K562 (cell line): ENCODE results near the gene MAP2K6. TPM values are rescaled to one million over a fixed set of nuclear protein-coding genes. Genes with fewer than 3 reads are reported as not detected.

Experiments used
- ATAC-seq: fragments of 200-7000 bp; cut with Tn5 transposase; 3 replicates; pipeline ENCODE4 v1.9.1; 2020; ENCODE audit warnings: moderate library complexity
- BruUV-seq: library from RNA; stranded (reverse); fragments of 400-500 nt; replicated peaks from 2 replicates; lab custom pipeline; 2021; lab: Mats Ljungman, UMichigan
- CTCF ChIA-PET: fragments of 300-600 bp; formaldehyde crosslinking; extraction: SDS; loops from one replicate; lab custom pipeline; 2021; ENCODE audit warnings: low intra/inter-chr PET ratio; lab: Yijun Ruan, JAX
- POLR2A ChIA-PET: fragments of 300-600, 350-650 bp; sonication (Branson Sonifier 250); formaldehyde crosslinking; extraction: SDS; loops from one replicate; lab custom pipeline; 2021; ENCODE audit warnings: antibody characterized with exemption, inconsistent platforms; lab: Yijun Ruan, JAX
- DNase-seq, 4 experiments: peaks; one replicate each; pipeline versions ENCODE4 v3.0.0 to v3.0.0-alpha.2; 2011 to 2018; ENCODE audit warnings: low spot score in 3 of 4, mixed read lengths in 3 of 4; ENCODE audit errors: extremely low read depth in 1 of 4
- FAIRE-seq: peaks from 2 replicates; lab custom pipeline; 2011; peaks lifted over from hg19 to GRCh38; lab: Jason Lieb, UNC
- H2AFZ ChIP-seq: 2 replicates; pipeline ENCODE4 v1.6.0; 2011; ENCODE audit warnings: low read depth, low read length, control low read depth, inconsistent platforms
- H3K27ac ChIP-seq: fragments of 200-600 bp; 3 replicates; pipeline ENCODE4 v1.8.0; 2011; ENCODE audit warnings: low read depth, mild to moderate bottlenecking, control low read depth, inconsistent platforms, low read length, moderate library complexity, mixed read lengths; ENCODE audit errors: extremely low read depth
- H3K27me3 ChIP-seq, 2 experiments: fragments of 300-600 bp in 1 of 2; 2 replicates in 1 of 2; 3 replicates in 1 of 2; pipeline versions ENCODE4 v1.6.0 to v1.8.0; 2011; ENCODE audit warnings: inconsistent platforms in 2 of 2, low read length in 2 of 2, mild to moderate bottlenecking in 1 of 2, mixed read lengths in 1 of 2, moderate library complexity in 1 of 2; ENCODE audit not compliant: control insufficient read depth in 2 of 2, insufficient read depth in 2 of 2
- H3K36me3 ChIP-seq: fragments of 300-600 bp; 3 replicates; pipeline ENCODE4 v1.8.0; 2011; ENCODE audit warnings: mild to moderate bottlenecking, low read length, inconsistent platforms; ENCODE audit not compliant: control insufficient read depth, insufficient read depth
- H3K4me1 ChIP-seq, 2 experiments: fragments of 200-600 bp in 1 of 2; replicated peaks in 1 of 2; 2 replicates in 1 of 2; 3 replicates in 1 of 2; pipeline versions ENCODE4 v1.5.1 to v1.8.0; 2011; ENCODE audit warnings: inconsistent platforms in 2 of 2, low read length in 2 of 2, mild to moderate bottlenecking in 1 of 2, mixed read lengths in 1 of 2, moderate library complexity in 1 of 2; ENCODE audit not compliant: control insufficient read depth in 2 of 2, insufficient read depth in 2 of 2
- H3K4me2 ChIP-seq: 2 replicates; pipeline ENCODE4 v1.6.1; 2011; ENCODE audit warnings: low read length, control low read depth, inconsistent platforms, mixed read lengths; ENCODE audit not compliant: insufficient read depth
- H3K4me3 ChIP-seq: fragments of 200-600 bp; sonication (generic), shearing (Covaris generic); 2 replicates; pipeline ENCODE4 v1.5.1; 2016; ENCODE audit warnings: control low read depth, inconsistent platforms
- H3K79me2 ChIP-seq: fragments of 200-600 bp; 3 replicates; pipeline ENCODE4 v1.8.0; 2011; ENCODE audit warnings: low read length, inconsistent platforms; ENCODE audit not compliant: control insufficient read depth, insufficient read depth
- H3K9ac ChIP-seq, 2 experiments: 2 replicates each; pipeline versions ENCODE4 v1.6.0 to v1.6.1; 2011; ENCODE audit warnings: low read depth in 2 of 2, low read length in 2 of 2, control low read depth in 1 of 2, inconsistent platforms in 1 of 2, mild to moderate bottlenecking in 1 of 2, mixed read lengths in 1 of 2; ENCODE audit not compliant: insufficient read depth in 1 of 2
- H3K9me1 ChIP-seq: one replicate; pipeline ENCODE4 v1.6.0; 2011; ENCODE audit warnings: inconsistent platforms, mild to moderate bottlenecking, low read length, moderate library complexity; ENCODE audit not compliant: control insufficient read depth, insufficient read depth
- H3K9me3 ChIP-seq: replicated peaks from 2 replicates; pipeline ENCODE4 v1.5.1; 2011; ENCODE audit warnings: low read depth, low read length, inconsistent platforms; ENCODE audit not compliant: control insufficient read depth, insufficient read depth
- H4K20me1 ChIP-seq: replicated peaks from 2 replicates; pipeline ENCODE4 v1.6.1; 2011; ENCODE audit warnings: low read length, inconsistent platforms, mixed read lengths; ENCODE audit not compliant: control insufficient read depth, insufficient read depth
- ADNP ChIP-seq: fragments of 200-800 bp; sonication (Bioruptor generic); IDR thresholded peaks from 2 replicates; pipeline ENCODE4 v1.6.1; 2016; ENCODE audit warnings: missing genetic modification characterization, missing compliant biosample characterization
- CEBPZ ChIP-seq: fragments of 150-350 bp; IDR thresholded peaks from 2 replicates; pipeline ENCODE4 v1.6.1; 2014; ENCODE audit warnings: low read depth, mild to moderate bottlenecking, low read length, borderline replicate concordance
- HDAC3 ChIP-seq: fragments of 450-650 bp; IDR thresholded peaks from 2 replicates; pipeline ENCODE4 v1.6.1; 2018; ENCODE audit warnings: borderline replicate concordance, mild to moderate bottlenecking, moderate library complexity; ENCODE audit not compliant: partially characterized antibody
- POLR3A ChIP-seq: IDR thresholded peaks from 2 replicates; pipeline ENCODE4 v1.6.1; 2011; ENCODE audit warnings: borderline replicate concordance, mild to moderate bottlenecking, moderate library complexity; ENCODE audit not compliant: insufficient read length, insufficient read depth; ENCODE audit errors: extremely low read depth
- SRSF7 ChIP-seq: fragments of 200-400 bp; formaldehyde crosslinking; optimal IDR thresholded peaks from 2 replicates; pipeline ENCODE3; 2017; ENCODE audit warnings: mild to moderate bottlenecking, low read depth, low read length
- TCFL5 ChIP-seq: fragments of 250-450 bp; sonication (Bioruptor Pico); conservative IDR thresholded peaks from 2 replicates; pipeline ENCODE4 v1.6.1; 2021; ENCODE audit warnings: mild to moderate bottlenecking, moderate library complexity, matching md5 sums
- ZBTB7A ChIP-seq: IDR thresholded peaks from 2 replicates; pipeline ENCODE4 v1.6.1; 2011; ENCODE audit warnings: low read depth, mild to moderate bottlenecking, low read length, moderate library complexity, borderline replicate concordance; ENCODE audit not compliant: control insufficient read depth
- ZMIZ1 ChIP-seq, 2 experiments: fragments of 150-350 bp in 1 of 2; IDR thresholded peaks; 2 replicates each; pipeline ENCODE4 v1.6.1; 2012 to 2016; ENCODE audit warnings: low read depth in 2 of 2, low read length in 2 of 2, mild to moderate bottlenecking in 1 of 2, moderate library complexity in 1 of 2
- WGBS: fragments of 100-300 bp; shearing (Covaris generic); methylation state at CpG from one replicate; pipeline ENCODE4 v1.1.6; 2016; ENCODE audit warnings: low coverage, mixed read lengths; ENCODE audit not compliant: insufficient coverage; ENCODE audit errors: missing lambda C conversion rate; 5-methylcytosine and 5-hydroxymethylcytosine counted together
- in situ Hi-C: fragments of 300-500 bp; cut with MboI; formaldehyde crosslinking; loops from 4 replicates; pipeline ENCODE4 v1.15.0; 2018; ENCODE audit warnings: inconsistent platforms, mixed read lengths
- intact Hi-C: fragments of 100-400 bp; cut with micrococcal nuclease; formaldehyde crosslinking; loops from 2 replicates; pipeline ENCODE4 v1.14.2; 2022
- polyA plus RNA-seq, 8 experiments: library from polyadenylated mRNA; depleted of rRNA in 4 of 8; stranded (reverse) in 5 of 8; unstranded in 3 of 8; fragments of >200 nt; fragmentation: Nextera tagmentation in 2 of 8; fragmentation: Illumina TruSeq in 1 of 8; extraction: Ambion mirVana in 2 of 8; extraction: Trizol in 1 of 8; gene quantifications; 2 replicates each; pipeline versions ENCODE4 v1.2.1 to v1.2.3, GENCODE V29; 2011 to 2014; ENCODE audit warnings: inconsistent platforms in 1 of 8, missing spikeins in 1 of 8
- total RNA-seq, 7 experiments: library from RNA; depleted of rRNA in 6 of 7; stranded (reverse); fragments of >200 nt in 6 of 7; fragmentation: Illumina TruSeq in 2 of 7; extraction: Trizol in 2 of 7; gene quantifications; 2 replicates each; pipeline versions ENCODE4 v1.2.1 to v1.2.3, GENCODE V29; 2011 to 2021; ENCODE audit warnings: low replicate concordance in 1 of 7
- TF ChIP-seq, protein P1 (sequence below): fragments of 450-650 bp; conservative IDR thresholded peaks from 2 replicates; pipeline ENCODE4 v1.6.1; 2016; ENCODE audit warnings: missing genetic modification characterization, low read depth, mild to moderate bottlenecking, control low read depth, missing compliant biosample characterization
- TF ChIP-seq, protein P2 (sequence below): fragments of 200-800 bp; sonication (Bioruptor generic); IDR thresholded peaks from 2 replicates; pipeline ENCODE4 v1.6.1; 2017; ENCODE audit warnings: missing genetic modification characterization, missing compliant biosample characterization

The MAP2K6 gene
- total and polyA plus RNA-seq, 9 of the 15 experiments (the other 6 are each of a cell fraction or from before 2014, with no cell fraction given), result 0.07 to 0.13 TPM; not detected in 7

DNA sequence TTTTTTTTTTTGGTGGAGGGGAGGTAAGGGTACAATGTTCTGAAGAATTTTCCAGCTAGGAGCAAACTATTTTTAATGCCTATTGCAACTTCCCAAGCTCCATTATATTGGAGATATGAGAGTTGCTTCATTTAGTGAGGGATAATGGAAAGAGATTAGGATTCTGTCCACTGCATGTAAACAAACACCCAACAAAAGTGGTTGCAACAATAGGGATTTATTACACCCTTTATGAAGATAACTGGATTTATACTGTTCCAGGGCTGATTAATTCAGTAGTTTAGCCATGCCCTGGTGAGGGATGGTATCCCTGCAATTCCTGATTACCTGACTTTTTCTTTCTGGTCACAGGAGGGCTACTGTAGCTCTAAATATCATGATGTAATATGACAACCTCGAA is 40.5 kb downstream of the MAP2K6 start:
- BruUV-seq, result no TSS peak
- H2AFZ ChIP-seq, result no peak overlapping the region
- H3K9ac ChIP-seq, result no peak overlapping the region
- H3K9me1 ChIP-seq, result no peaks in the 10 kb centered on the region
- ATAC-seq (no peak), FAIRE-seq (no peak), DNase-seq (no peak)
- CTCF ChIA-PET, result no interaction called here
- H3K4me2 ChIP-seq, result no peak overlapping the region
- 0% methylated on average over 1 of the region's 1 CpG for WGBS
- intact Hi-C loops (no loop called here), in situ Hi-C loops (no loop called here)
- no peaks in the 10 kb centered on the region for H3K27me3 ChIP-seq
- H3K9me3 ChIP-seq, result no peaks in the 10 kb centered on the region
- H4K20me1 ChIP-seq, result no peaks in the 10 kb centered on the region; the same call in 1 of the 2 replicates
- no peaks in the 10 kb centered on the region for H3K36me3 ChIP-seq
- no peaks in the 10 kb centered on the region for H3K79me2 ChIP-seq
- no peaks in the 10 kb centered on the region for H3K4me1 ChIP-seq
- POLR2A ChIA-PET, result interaction anchor here (0.6 to 0.7 kb wide), 3 partner anchors 78 to 1200 kb away, joined by 3 read pairs; no protein-coding TSS in a partner anchor
- no peak overlapping the region for H3K4me3 ChIP-seq
- no peak overlapping the region for H3K27ac ChIP-seq
- TF ChIP-seq CEBPZ, result no peak
- TF ChIP-seq ZBTB7A, result no peak
- TF ChIP-seq, protein P1, sequence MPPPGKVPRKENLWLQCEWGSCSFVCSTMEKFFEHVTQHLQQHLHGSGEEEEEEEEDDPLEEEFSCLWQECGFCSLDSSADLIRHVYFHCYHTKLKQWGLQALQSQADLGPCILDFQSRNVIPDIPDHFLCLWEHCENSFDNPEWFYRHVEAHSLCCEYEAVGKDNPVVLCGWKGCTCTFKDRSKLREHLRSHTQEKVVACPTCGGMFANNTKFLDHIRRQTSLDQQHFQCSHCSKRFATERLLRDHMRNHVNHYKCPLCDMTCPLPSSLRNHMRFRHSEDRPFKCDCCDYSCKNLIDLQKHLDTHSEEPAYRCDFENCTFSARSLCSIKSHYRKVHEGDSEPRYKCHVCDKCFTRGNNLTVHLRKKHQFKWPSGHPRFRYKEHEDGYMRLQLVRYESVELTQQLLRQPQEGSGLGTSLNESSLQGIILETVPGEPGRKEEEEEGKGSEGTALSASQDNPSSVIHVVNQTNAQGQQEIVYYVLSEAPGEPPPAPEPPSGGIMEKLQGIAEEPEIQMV (tag), result no peak
- TF ChIP-seq, protein P2, sequence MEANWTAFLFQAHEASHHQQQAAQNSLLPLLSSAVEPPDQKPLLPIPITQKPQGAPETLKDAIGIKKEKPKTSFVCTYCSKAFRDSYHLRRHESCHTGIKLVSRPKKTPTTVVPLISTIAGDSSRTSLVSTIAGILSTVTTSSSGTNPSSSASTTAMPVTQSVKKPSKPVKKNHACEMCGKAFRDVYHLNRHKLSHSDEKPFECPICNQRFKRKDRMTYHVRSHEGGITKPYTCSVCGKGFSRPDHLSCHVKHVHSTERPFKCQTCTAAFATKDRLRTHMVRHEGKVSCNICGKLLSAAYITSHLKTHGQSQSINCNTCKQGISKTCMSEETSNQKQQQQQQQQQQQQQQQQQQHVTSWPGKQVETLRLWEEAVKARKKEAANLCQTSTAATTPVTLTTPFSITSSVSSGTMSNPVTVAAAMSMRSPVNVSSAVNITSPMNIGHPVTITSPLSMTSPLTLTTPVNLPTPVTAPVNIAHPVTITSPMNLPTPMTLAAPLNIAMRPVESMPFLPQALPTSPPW, result no peak
- TF ChIP-seq SRSF7, result no peak
- TF ChIP-seq ZMIZ1 (IDR thresholded peaks at IDR 0.05; ENCODE audit: low read depth in 2 of 2, low read length in 2 of 2), result no peak
- TF ChIP-seq ADNP (tag), result no peak
- no peak for TF ChIP-seq POLR3A
- TF ChIP-seq TCFL5 (CRISPR knock-in tag), result no peak
- TF ChIP-seq HDAC3, result no peak
